Nucleus accumbens (tissue), 56 donors: ENCODE measurements around the gene TSC2.

Source experiments
- DNase-seq, 56 donors: peaks; one replicate each; lab custom pipeline; 2025; lab: John Stamatoyannopoulos, UW

TSC2 gene

DNA sequence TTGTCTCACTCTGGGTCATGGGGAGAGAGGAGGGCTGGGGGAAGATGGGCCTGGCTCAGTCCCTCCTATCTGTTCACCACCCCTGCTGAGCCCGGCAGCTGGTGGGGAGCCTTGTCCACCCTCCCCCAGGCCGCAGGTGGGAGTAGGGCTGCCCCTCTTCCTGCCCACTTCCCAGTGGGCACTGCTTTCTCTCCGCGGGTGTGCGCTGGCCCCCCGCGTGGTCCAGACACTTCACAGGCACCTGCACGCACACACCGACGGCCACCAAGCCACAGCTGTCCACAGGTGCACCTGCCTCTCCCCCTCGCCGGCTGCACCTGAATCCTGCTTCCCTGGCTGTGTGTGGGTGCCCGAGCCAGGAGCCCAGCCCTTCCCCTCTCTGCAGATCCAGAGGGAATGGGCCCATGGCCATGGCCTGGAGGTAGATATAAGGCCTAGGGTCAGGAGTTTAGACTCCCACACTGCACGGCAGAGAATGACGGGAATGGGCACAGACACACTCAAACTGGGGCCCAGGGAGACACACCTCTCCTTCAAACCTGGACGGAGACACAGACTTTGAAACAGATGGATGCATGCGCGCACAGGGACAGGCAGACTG lies 19.1 kb upstream of the TSC2 start:
- no peak for DNase-seq

DNA sequence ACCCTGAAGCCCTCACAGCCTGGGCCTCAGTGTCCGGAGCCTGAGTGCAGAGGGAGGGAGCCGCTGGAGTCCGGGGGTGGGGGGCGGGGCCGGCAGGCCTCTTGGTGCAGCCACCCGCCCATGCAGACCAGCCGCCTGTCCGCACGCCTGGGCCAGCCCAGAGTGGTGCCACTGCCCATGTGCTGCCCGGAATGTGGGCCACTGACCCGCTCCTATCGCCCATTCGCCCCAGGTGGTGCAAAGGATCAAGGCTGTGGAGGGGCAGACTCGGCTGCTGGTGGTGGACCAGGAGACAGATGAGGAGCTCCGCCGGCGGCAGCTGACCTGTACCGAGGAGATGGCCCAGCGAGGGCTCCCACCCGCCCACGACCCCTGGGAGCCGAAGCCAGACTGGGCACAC lies 18.4 kb upstream of the TSC2 start:
- DNase-seq, result no peak

DNA sequence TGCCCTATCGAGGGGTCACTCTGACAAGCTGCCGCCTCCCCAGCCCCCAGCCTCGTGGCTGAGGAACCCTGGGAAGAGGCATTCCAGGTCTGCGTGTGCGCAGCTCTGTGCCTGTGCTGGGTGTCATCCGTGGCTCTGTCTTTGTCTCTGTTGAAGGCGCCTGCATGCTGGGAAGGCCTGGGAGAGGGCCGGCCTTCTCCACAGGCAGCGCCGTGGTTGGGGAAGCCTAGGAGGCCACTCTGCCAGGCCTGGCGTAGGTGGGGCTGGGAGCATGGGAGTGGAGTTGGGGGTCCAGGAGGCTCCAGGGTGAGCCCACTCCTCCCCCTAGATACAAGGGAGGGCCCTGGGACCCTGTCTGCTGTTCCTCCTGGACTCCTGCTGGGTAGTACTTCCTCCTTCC lies 17.7 kb upstream of the TSC2 start:
- DNase-seq, result no peak

DNA sequence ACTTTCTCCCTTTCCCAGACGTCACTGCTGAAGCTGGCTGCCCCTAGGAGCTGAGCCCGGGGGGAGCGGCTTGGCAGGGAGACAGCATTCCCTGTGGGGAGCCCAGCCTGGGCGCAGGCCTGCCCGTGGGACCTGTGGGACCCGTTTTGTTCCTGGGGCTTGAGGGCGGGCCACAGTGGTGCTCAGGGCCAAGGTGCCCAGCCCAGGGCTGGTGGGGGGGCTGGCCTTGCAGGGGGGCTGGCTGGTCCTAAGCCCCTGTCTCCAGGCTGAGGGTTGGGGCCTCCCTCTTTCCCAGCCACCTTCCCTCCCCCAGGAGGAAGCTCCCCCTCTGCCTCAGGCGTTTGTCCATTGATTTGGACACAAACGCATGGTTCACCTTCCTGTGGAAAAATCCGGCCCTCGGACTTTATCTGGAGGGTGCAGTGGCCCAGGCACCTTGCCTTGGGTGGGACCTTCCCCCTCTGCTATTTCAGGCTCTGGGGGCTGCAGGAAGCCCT lies 16.7 kb upstream of the TSC2 start:
- DNase-seq, result no peak

DNA sequence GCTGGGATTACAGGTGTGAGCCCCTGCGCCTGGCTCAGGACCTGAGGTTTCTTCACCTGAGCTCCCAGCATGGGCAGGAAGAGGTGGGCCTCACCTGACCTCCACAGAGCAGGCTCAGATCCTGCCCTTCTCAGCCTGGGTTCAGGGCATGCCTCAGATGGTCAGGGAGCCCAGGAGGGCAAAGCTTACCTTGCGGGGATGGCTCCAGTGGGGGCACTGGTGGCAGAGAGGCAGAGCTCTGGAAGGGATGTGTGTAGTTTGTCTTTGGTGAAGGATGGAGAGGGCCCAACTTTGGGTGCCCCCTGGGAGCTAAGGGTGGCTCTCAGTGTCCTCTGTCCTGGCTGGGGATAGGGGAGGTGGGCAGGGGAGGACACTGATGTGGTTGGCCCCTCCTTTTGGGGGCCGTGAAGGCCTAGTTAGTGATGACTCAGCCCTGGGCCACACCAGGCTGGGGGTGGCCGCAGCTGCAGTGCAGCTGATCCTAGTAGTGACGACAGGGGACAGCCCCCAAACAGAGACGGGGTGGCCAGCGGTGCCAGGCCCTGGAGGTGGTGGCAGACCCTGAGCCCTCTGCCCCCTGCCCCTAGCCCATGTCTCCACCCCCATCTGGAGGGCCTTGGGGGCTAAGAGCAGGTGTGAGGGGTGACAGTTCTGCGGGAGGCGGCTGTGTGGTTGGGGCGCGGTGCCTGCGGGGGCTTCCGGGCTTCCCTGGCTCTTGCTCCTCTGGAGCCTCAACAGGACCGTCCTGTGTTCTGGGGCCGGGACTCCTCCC lies 15.3 kb upstream of the TSC2 start:
- DNase-seq, result peak in 41 of 56 donors; percentile 14 to 83 (median 43)

DNA sequence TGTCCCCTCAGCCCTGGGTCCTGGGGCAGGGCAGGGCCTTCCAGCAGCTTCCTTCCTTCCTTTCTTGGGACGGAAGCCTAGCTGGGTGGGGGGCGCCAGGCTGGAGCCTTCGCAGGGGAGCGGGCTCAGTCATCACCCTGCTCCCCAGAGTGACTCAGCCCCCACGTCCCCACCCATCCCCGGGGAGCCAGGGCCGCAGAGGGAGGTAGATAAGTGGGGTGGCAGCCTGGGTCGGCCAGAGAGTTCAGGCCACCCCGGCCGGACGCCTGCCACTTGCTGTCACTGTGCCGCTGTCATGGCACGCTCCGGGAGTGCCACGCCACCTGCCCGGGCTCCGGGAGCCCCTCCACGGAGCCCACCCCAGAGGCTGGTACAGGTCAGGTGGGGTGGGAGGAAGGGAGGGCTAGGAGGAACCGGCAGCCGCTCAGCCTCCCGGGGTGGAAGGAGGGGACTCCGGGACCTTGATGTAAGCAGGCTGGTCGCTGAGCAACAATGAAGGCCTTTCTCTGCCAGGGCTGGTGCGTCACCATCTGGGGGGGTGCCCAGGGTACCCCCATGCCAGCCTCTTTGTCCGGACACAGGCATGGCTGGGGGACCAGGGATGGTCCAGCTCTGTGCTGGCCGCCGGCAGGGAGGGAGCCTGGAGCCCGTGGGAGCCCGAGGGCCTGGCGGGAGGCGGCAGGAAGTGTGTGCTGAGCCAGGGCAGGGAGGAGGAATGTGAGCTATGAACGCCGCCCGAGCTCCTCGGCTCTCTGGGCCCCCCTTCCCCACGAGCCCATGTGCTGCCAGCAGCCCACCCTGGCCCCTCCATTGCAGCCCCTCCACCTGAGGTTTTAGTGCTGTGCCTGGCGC lies 14.5 kb upstream of the TSC2 start:
- DNase-seq, result peak; percentile 39 to 98 (median 90)

DNA sequence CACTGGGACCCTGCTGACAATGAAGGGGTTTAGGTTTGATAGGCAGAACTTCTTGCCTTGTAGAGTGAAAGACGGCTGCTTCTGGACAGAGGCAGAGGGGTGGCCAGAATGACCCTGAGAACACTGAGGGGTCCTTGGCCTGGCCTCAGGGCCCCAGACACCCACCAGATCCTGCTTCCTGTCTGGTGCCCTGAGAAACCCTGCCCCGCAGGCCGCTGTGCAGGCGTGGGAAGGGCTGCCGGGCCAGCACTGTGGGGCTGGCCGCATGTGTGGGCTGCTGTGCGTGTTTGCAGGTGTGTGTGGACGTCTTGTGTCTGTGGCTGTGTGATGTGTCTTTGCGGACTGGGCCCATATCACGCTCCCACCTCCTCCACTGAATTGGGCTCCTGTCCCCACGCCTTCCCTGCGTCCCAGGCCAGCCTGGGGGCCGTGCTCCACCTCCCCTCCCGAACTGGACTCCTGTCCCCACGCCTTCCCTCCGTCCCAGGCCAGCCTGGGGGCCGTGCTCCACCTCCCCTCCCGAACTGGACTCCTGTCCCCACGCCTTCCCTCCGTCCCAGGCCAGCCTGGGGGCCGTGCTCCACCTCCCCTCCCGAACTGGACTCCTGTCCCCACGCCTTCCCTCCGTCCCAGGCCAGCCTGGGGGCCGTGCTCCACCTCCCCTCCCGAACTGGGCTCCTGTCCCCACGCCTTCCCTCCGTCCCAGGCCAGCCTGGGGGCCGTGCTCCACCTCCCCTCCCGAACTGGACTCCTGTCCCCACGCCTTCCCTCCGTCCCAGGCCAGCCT lies 13.7 kb upstream of the TSC2 start:
- DNase-seq, result peak in 2 of 56 donors; percentile 32 to 37

DNA sequence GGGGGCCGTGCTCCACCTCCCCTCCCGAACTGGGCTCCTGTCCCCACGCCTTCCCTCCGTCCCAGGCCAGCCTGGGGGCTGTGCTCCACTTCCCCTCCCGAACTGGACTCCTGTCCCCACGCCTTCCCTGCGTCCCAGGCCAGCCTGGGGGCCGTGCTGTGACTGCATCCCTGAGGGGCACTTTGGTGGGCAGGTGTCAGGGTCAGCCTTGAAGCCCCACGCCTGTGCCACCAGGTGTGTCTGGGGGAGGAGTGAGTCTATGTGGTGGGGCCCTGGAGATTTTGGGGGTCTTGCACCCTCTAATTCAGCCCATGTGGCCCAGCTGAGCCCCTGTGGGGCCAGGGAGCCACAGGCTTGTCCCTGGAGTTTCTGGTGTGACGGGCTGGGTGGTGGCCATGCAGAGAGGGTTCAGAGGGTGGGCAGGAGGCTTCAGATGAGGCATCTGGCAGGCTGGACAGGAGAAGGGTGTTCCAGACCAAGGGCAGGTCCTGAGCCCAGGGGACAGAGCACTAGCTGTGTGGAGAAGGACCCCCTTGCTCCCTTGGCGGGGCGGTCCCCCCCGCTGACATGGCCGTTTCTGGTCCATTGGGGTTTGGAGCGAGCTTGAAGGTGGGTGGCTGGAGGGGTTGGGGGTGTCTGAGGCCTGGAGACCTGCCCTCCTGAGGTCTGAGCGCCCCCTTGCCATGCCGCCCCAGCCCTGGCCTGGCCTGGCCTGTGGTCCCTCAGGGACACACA lies 12.9 kb upstream of the TSC2 start:
- no peak for DNase-seq

DNA sequence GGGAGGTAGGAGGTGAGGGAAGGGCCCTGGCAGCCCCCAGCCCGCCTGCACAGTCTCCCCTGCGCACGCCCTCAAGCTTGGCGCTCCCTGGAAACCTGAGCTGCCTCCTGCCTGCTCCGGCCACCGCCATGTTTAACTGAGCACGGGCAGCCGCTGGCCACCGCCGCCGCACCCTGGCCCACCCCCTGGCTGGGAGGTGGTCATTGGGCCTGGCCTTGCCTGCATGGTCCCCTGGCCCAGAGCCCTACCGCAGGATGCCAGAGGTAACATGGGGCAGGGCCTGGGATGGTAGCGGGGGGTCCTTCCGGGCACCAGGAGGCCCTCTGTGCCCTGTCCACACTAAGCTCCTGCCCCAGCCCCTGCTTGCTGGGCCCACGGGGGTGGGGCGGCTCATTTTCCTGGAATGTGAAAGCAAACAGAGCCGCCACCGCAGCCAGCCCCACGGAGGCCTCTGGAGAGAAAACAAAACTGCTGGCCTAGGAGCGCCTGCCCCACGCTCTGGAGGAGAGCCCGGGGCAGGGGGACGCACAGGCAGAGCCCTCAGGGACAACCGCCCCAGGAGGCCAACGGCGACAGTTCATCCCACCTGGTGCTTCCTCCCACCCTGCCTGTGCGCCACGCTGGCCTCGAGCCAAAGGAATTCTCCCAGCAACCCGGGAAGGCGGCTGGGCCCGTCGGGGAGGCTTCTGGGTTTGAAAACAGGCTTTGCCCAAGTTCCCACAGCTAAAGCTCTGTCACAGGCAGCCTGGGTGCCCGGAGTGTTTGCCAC lies 12.2 kb upstream of the TSC2 start:
- peak in 4 of 56 donors; percentile 10 to 43 (median 28) for DNase-seq

DNA sequence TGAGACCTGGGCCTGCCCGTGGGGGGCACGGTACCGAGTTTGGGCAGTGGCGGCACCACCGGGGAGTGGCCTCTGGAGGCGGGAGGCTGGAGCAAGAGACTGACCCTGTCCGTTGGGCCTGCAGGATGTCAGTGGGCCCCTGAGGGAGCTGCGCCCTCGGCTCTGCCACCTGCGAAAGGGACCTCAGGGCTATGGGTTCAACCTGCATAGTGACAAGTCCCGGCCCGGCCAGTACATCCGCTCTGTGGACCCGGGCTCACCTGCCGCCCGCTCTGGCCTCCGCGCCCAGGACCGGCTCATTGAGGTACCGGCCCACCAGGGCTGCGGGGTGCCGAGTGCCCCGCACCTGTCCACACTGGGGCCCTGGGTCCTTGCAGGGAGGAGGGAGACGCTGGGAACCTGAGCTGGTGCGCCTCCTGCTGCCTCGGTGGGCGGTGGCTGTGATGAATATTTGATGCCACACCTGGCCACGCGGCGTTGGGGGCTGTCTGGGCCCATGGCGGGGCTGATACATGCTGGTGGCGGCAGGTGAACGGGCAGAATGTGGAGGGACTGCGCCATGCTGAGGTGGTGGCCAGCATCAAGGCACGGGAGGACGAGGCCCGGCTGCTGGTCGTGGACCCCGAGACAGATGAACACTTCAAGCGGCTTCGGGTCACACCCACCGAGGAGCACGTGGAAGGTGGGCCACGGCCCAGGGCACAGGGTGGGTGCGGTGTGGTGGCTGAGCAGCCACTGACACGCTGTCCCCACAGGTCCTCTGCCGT lies 11.4 kb upstream of the TSC2 start:
- no peak for DNase-seq

DNA sequence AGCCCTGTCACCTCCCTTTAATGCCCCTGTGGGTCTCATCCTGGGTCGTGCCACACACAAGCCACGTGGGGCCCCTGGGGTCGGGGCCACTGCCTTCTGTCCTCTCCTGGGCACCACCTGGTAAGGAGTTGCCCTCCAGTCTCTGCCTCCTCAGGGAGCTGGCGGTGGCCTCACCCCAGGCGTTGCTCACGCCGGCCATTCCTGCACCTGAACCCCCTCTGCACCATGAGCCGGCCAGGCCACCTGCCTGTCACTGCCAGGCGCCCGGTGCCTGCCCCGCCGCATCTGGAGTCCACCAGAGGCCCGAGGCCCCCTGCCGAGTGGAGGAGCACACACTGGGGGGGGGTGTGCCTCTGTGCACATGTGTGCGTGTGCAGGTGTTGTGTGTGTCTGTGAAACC lies 10.7 kb upstream of the TSC2 start:
- DNase-seq, result no peak

DNA sequence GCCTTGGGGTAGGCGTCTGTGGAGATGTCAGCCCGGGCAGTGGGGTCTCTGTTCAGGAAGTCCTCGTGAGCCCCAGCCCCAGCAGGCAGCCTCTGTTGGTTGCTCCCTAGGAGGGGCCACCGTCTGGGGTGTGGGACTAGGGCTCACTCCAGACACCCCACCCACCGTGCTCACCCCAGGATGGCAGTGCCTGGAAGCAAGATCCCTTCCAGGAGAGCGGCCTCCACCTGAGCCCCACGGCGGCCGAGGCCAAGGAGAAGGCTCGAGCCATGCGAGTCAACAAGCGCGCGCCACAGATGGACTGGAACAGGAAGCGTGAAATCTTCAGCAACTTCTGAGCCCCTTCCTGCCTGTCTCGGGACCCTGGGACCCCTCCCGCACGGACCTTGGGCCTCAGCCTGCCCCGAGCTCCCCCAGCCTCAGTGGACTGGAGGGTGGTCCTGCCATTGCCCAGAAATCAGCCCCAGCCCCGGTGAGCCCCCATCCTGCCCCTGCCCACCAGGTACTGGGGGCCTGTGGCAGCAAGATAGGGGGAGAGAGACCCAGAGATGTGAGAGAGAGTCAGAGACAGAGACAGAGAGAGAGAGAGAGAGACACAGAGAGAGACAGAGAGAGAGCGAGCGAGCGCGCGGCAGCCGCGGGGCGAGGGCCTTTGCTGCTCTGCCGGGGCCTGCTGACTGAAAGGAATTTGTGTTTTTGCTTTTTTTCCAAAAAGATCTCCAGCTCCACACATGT lies 10.0 kb upstream of the TSC2 start:
- DNase-seq, result no peak

DNA sequence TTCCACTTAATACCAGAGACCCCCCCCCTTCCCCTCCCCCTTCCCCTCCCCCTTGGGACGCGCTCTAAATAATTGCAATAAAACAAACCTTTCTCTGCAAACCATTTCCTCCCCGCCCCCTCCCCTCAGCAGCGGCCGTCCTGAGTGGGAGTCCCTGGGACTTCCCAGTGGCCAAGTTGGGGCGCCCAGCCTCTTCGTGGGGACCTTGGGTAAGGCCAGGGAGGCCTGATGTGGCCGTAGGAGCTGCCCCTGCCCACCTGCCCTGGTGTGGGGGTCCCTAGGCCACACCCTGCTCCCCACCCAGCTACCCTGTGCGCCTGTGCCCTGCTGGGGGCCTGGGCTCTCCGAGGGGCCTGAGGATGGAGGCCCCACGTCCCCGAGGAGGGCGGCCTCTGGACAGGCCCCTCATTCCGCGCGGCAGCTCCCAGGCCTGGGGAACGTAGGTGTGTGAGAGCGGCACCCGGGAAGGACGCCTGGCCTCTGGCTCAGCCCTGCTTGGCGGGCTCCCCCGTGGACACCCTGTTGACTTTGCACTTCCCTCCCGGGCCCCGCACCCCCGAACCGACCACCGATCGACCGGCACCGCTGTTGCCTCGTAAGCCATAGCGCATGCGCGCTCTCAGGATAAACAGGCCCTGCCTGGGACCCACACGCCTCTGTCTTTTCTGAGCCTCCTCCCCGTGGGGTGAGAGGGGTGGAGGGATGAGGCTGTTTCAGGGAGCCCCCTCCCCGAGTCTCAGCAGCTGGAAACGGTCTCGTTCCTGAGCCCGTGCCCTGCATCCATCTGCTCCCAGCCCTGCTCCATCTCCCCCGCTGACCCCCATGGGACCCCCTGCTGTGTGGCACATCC lies 9.2 kb upstream of the TSC2 start:
- DNase-seq, result no peak

DNA sequence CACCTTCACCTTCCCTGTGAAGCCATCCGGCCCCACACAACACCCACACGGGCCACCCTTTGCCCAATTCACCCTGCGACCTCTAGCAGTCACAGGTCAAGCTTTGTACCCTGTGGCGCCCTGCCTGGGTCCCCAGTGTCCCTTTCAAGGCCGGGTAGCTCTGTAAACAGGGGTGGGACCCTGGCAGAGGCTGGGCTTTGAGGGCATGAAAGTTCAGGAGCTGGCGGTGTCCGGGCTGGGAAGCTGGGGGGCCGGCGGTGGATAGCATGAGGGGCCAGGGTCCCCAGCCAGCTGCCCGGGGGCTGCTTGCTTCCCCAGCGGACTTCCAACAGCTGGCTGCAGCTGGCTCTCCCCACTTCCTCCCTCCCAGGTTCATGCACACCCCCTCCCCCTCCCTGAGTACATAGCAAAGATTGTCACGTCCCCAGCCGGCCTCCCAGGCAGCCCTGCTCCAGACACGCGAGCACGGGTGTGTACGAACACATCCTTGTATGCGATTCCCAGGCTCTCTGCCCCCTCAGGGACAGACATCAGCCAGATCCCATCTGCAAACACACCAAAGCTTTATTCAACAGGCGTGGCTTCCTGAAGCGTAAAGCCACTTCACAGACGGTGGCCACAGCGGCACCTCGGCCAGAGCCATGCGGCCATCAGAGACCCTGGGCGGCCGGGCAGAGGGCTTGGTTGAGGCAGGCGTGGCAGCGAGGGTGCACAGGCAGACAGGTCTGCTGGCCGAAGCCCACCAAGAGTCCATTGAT lies 8.3 kb upstream of the TSC2 start:
- no peak for DNase-seq

DNA sequence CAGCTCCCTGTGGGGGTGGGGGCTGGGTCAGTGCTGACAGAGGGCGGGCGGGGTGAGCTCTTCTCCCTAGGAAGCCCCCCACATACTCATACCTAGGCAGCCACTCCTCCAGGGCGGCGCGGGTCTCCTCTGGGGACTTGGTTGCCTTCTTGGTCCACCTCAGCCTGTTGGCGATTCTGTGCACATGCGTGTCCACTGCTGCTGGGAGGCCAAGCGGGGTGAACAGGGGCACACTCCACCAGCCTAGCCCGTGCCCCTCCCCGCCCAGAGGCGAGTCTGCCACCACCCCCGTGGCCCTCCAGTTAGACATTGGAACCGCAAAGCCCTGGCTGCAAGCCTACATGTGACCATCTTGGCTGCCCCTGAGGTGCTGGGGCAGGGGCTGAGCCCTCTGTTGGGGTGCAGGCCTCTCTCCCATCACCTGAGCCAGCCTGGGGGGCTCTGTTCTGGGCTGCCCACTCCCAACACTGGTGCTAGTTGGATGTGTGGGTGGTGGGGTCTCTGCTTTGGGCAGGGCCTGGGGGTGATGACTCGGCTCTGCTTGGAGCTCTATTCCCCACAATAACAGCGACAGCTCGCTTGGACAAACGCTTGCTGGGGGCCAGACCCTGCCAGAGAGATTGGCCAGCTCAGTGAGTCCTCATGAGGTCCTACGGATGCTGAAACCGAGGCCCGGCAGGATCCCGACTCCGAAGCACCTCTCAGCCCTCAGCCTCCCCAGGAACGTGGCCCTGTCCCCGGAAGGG lies 7.6 kb upstream of the TSC2 start:
- DNase-seq, result no peak
